Keratinocyte (primary cell): ENCODE results near the gene SESTD1. TPM values are rescaled to one million over a fixed set of nuclear protein-coding genes. Genes with fewer than 3 reads are reported as not detected.

Experiments used
- DNase-seq: peaks from one replicate; pipeline ENCODE4 v3.0.0-alpha.2; 2011; ENCODE audit warnings: low read depth, missing footprints, low spot score
- FAIRE-seq: peaks from 2 replicates; lab custom pipeline; 2011; peaks lifted over from hg19 to GRCh38; lab: Jason Lieb, UNC
- H2AFZ ChIP-seq: 2 replicates; pipeline ENCODE4 v1.6.0; 2012; ENCODE audit warnings: low read length, control low read depth, inconsistent platforms; ENCODE audit not compliant: control insufficient read depth
- H3K27ac ChIP-seq: 2 replicates; pipeline ENCODE4 v1.5.1; 2011; ENCODE audit warnings: low read length; ENCODE audit not compliant: control insufficient read depth, insufficient read depth
- H3K27me3 ChIP-seq: 3 replicates; pipeline ENCODE4 v1.6.0; 2011; ENCODE audit warnings: low read length; ENCODE audit not compliant: control insufficient read depth, insufficient read depth; ENCODE audit errors: extremely low read depth
- H3K36me3 ChIP-seq, 2 experiments: 2 replicates in 1 of 2; 3 replicates in 1 of 2; pipeline ENCODE4 v1.5.1; 2011; ENCODE audit warnings: low read length in 2 of 2, mild to moderate bottlenecking in 1 of 2; ENCODE audit not compliant: control insufficient read depth in 2 of 2, insufficient read depth in 2 of 2; ENCODE audit errors: extremely low read depth in 1 of 2
- H3K4me1 ChIP-seq: 3 replicates; pipeline ENCODE4 v1.5.1; 2011; ENCODE audit warnings: low read length; ENCODE audit not compliant: control insufficient read depth, insufficient read depth; ENCODE audit errors: extremely low read depth
- H3K4me2 ChIP-seq: 3 replicates; pipeline ENCODE4 v1.6.0; 2011; ENCODE audit warnings: low read depth, low read length; ENCODE audit not compliant: control insufficient read depth, insufficient read depth; ENCODE audit errors: extremely low read depth
- H3K4me3 ChIP-seq, 3 experiments: fragments of 200-600 bp in 1 of 3; sonication (generic) in 1 of 3; 2 replicates in 2 of 3; 3 replicates in 1 of 3; pipeline ENCODE4 v1.5.1; 2011 to 2016; ENCODE audit warnings: low read length in 3 of 3, mild to moderate bottlenecking in 3 of 3, control low read depth in 2 of 3, inconsistent platforms in 1 of 3, low read depth in 1 of 3, mixed read lengths in 1 of 3, mixed run types in 1 of 3, moderate library complexity in 1 of 3; ENCODE audit not compliant: control insufficient read depth in 2 of 3, insufficient read depth in 2 of 3; ENCODE audit errors: extremely low read depth in 1 of 3
- H3K79me2 ChIP-seq: 2 replicates; pipeline ENCODE4 v1.6.0; 2012; ENCODE audit warnings: low read length; ENCODE audit not compliant: control insufficient read depth, insufficient read depth
- H3K9ac ChIP-seq: 3 replicates; pipeline ENCODE4 v1.6.0; 2011; ENCODE audit warnings: low read length; ENCODE audit not compliant: control insufficient read depth, insufficient read depth; ENCODE audit errors: extremely low read depth
- H3K9me1 ChIP-seq: 3 replicates; pipeline ENCODE4 v1.6.0; 2011; ENCODE audit warnings: low read length; ENCODE audit not compliant: control insufficient read depth, insufficient read depth; ENCODE audit errors: extremely low read depth
- H3K9me3 ChIP-seq: 2 replicates; pipeline ENCODE4 v1.5.1; 2012; ENCODE audit warnings: low read depth, low read length; ENCODE audit not compliant: control insufficient read depth
- H4K20me1 ChIP-seq: 3 replicates; pipeline ENCODE4 v1.6.0; 2011; ENCODE audit warnings: low read length; ENCODE audit not compliant: control insufficient read depth, insufficient read depth; ENCODE audit errors: extremely low read depth
- CTCF ChIP-seq, 3 experiments: IDR thresholded peaks in 1 of 3; conservative IDR thresholded peaks in 1 of 3; optimal IDR thresholded peaks in 1 of 3; 2 replicates in 2 of 3; 3 replicates in 1 of 3; pipeline versions ENCODE3 to v1.5.1; 2011; ENCODE audit warnings: low read length in 3 of 3, mild to moderate bottlenecking in 3 of 3, moderate library complexity in 2 of 3, control low read depth in 1 of 3, inconsistent platforms in 1 of 3; ENCODE audit not compliant: insufficient read depth in 2 of 3; ENCODE audit errors: extremely low read depth in 1 of 3
- EZH2 ChIP-seq: IDR thresholded peaks from one replicate; pipeline ENCODE4 v1.6.1; 2012; ENCODE audit warnings: inconsistent platforms, mild to moderate bottlenecking, low read length, moderate library complexity
- dilution Hi-C: fragments of 300-500 bp; cut with MboI; formaldehyde crosslinking; loops from one replicate; pipeline ENCODE4 v1.7.0; 2020; ENCODE audit warnings: low sequenced_read_pairs; ENCODE audit not compliant: extremely low pct_ligation_motif_present
- polyA plus RNA-seq, 5 experiments: library from polyadenylated mRNA; depleted of rRNA in 3 of 5; stranded (reverse) in 3 of 5; stranded (forward) in 1 of 5; unstranded in 1 of 5; fragments of >200 nt; gene quantifications; 1 replicate in 1 of 5; 2 replicates in 3 of 5; 3 replicates in 1 of 5; pipeline versions ENCODE4 v1.2.1 to v1.2.3, GENCODE V29; 2011 to 2012; ENCODE audit warnings: missing spikeins in 2 of 5, low read depth in 1 of 5, low replicate concordance in 1 of 5

SESTD1 gene
- polyA plus RNA-seq, 1 donor (not counting 4 experiments of a cell fraction or from before 2014, with no cell fraction given) = 22.3 TPM

DNA sequence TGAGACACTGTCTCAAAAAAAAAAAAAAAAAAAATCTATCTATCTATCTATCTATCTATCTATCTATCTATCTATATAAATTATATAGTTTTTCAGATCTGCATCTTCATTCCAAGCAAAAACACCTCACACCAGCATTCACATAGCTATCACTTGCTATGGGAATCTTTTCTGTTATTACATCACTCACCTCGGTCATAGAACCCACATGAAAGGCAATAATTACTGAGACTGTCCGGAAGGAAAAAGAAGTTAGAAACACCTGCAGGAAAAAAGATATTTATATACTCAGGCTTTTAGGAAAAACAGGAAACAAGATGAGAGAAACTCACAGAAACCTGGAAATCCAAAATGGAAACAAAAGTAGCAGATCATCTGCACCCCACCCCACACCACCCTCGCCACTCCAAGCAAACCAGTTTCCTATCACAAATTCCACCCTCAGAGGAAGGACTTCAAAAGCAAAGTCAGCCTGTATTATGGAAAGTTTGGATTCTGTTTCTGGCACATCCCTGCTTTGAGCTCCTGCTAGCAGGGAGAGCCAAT, 192.7 kb downstream of the SESTD1 start:
- no peak overlapping the region for H3K27ac ChIP-seq
- H3K79me2 ChIP-seq = no peaks in the 10 kb centered on the region
- H3K9me1 ChIP-seq = no peaks in the 10 kb centered on the region
- H3K4me1 ChIP-seq = no peaks in the 10 kb centered on the region
- H2AFZ ChIP-seq = no peak overlapping the region
- FAIRE-seq = no peak
- no peak overlapping the region for H3K4me2 ChIP-seq
- no peak overlapping the region for H3K9ac ChIP-seq
- dilution Hi-C loops = no loop called here
- H3K9me3 ChIP-seq = no peaks in the 10 kb centered on the region
- DNase-seq = no peak
- no peaks in the 10 kb centered on the region for H4K20me1 ChIP-seq
- H3K27me3 ChIP-seq = no peaks in the 10 kb centered on the region
- H3K4me3 ChIP-seq = no peak overlapping the region
- TF ChIP-seq EZH2 (no peak), CTCF (optimal IDR thresholded peaks at IDR 0.05 in 1 of 3, IDR thresholded peaks at IDR 0.05 in 1 of 3, conservative IDR thresholded peaks at IDR 0.05 in 1 of 3; ENCODE audit: extremely low read depth in 1 of 3, insufficient read depth in 2 of 3, low read length in 3 of 3) (no peak)
- H3K36me3 ChIP-seq = no peaks in the 10 kb centered on the region

DNA sequence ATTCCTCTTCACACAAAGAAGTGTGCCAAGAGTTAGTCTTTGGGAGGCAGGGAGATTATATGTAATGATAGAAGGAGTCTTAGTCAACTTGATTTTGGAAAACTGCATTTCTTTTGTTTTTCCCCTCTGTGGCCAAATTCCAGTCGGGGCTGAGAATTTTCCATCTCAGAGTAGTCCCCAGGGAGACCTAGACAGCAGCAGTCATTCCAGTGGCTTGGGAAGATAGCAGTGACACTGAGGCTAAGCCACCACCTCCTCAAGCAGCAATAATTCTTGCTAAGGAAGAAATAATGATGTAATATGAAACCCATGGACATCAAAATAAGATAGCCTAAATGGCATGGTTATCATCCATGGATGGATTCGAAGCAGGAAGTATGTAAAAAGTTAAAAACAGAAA, 193.7 kb downstream of the SESTD1 start:
- H3K4me1 ChIP-seq = no peaks in the 10 kb centered on the region
- no peak overlapping the region for H3K9ac ChIP-seq
- FAIRE-seq (no peak), DNase-seq (no peak)
- H3K9me3 ChIP-seq = no peaks in the 10 kb centered on the region
- dilution Hi-C loops = no loop called here
- no peak overlapping the region for H2AFZ ChIP-seq
- H3K36me3 ChIP-seq = no peaks in the 10 kb centered on the region
- H3K27me3 ChIP-seq = no peaks in the 10 kb centered on the region
- no peak overlapping the region for H3K27ac ChIP-seq
- no peak for TF ChIP-seq CTCF (optimal IDR thresholded peaks at IDR 0.05 in 1 of 3, IDR thresholded peaks at IDR 0.05 in 1 of 3, conservative IDR thresholded peaks at IDR 0.05 in 1 of 3; ENCODE audit: extremely low read depth in 1 of 3, insufficient read depth in 2 of 3, low read length in 3 of 3)
- no peak for TF ChIP-seq EZH2
- H4K20me1 ChIP-seq = no peaks in the 10 kb centered on the region
- H3K9me1 ChIP-seq = no peaks in the 10 kb centered on the region
- no peaks in the 10 kb centered on the region for H3K79me2 ChIP-seq
- H3K4me2 ChIP-seq = no peak overlapping the region
- H3K4me3 ChIP-seq = no peak overlapping the region
